ENCODE results near the gene CRHR2. TPM values are rescaled to one million over a fixed set of nuclear protein-coding genes. Genes with fewer than 3 reads are reported as not detected.
"Not testable (repeated sequence)": the region's sequence is repeated elsewhere in the genome, so short reads cannot be mapped to it uniquely, and the experiment has no call there.

CRHR2 gene
- total RNA-seq, 1 donor from 2014 or later: 0.34 TPM

- no peak for DNase-seq (ENCODE audit: low spot score)
Observed at GRCh38 chr7:30654296-30655090, 27.8 kb downstream of the CRHR2 start.

- no peak for DNase-seq (ENCODE audit: low spot score)
Observed at GRCh38 chr7:30652698-30653641, 29.3 kb downstream of the CRHR2 start.

- DNase-seq (ENCODE audit: low spot score): no peak
Observed at GRCh38 chr7:30652132-30652531, 30.1 kb downstream of the CRHR2 start.

DNA sequence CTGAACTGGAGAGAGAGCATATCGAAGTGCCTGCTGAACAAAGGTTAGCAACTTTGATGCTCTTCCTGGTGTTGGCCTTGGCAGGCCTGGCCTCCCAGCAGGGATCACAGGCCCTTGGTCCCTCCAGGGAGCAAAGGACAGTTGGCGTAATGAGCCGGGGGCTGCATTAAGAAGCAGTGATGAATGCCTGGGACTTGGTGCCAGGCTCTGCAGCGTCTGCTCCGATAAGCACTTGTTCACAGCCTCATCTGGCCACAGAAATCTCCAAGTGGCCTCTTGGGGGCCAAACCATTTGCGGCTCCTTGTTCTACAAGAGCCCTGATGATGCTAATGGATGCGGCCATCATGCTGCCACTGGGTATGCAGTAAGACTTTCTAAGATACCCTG lies 31.8 kb downstream of the CRHR2 start:
- no peak for DNase-seq (ENCODE audit: low spot score)

GRCh38 chr7:30649717-30650420 lies 32.4 kb downstream of the CRHR2 start:
- DNase-seq (ENCODE audit: low spot score): peak; percentile 29

- DNase-seq (ENCODE audit: low spot score): peak; percentile 39
Observed at GRCh38 chr7:30648744-30649540, 33.3 kb downstream of the CRHR2 start.

GRCh38 chr7:30647589-30648364 lies 34.5 kb downstream of the CRHR2 start:
- DNase-seq (ENCODE audit: low spot score): no peak

- DNase-seq (ENCODE audit: low spot score): no peak
Observed at GRCh38 chr7:30646154-30646553, 36.1 kb downstream of the CRHR2 start.

GRCh38 chr7:30645661-30646060 lies 36.6 kb downstream of the CRHR2 start:
- DNase-seq (ENCODE audit: low spot score): no peak

- DNase-seq (ENCODE audit: low spot score): no peak
Observed at GRCh38 chr7:30644286-30644955, 37.8 kb downstream of the CRHR2 start.

- DNase-seq (ENCODE audit: low spot score): no peak
Observed at GRCh38 chr7:30642789-30643188, 39.5 kb downstream of the CRHR2 start.

- not testable (repeated sequence) for DNase-seq (ENCODE audit: low spot score)
Observed at GRCh38 chr7:30642322-30642721, 39.9 kb downstream of the CRHR2 start.

- no peak for DNase-seq (ENCODE audit: low spot score)
Observed at GRCh38 chr7:30635798-30636197, 46.5 kb downstream of the CRHR2 start.

GRCh38 chr7:30634634-30635201 lies 47.5 kb downstream of the CRHR2 start:
- no peak for DNase-seq (ENCODE audit: low spot score)

GRCh38 chr7:30634193-30634626 lies 48.0 kb downstream of the CRHR2 start:
- DNase-seq (ENCODE audit: low spot score): no peak

DNA sequence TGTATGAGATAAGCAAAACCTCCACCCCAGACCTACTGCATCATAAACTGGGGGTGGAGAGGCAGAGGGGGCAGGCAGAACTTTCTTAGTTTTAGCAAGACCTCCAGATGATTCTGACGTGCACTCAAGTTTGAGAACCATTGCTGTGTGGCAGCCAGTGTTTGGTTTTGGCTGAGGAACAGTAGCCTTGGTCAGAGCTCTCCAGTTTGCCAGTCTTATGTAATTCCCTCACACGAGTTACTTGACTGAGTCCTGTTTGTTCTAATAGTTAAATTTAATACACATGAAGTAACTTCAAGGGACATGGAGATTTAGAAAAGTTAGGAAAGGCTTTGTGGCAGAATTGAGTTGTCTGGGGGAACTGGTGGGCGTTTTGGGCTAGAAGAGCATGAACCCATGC lies 49.0 kb downstream of the CRHR2 start:
- no peak for DNase-seq (ENCODE audit: low spot score)

DNA sequence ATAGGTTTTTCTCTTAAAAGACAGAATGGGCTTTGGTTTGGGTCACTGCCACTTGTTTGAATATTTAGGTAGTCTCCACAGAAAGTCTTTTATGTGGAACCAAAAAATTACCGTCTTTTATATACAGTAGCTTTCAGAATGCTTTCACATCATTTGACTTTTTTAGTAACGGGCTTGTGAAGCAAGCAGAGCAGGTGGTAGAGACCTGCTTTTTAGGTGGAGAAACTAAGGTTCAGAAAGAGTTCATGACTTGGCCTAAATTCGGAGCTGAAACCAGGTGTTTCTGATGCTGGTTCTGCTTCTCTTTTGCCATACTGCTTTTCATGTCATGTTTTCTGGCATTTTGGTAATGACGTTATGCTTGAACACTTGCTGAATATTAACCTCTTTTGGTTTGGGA lies 51.3 kb downstream of the CRHR2 start:
- no peak for DNase-seq (ENCODE audit: low spot score)

DNA sequence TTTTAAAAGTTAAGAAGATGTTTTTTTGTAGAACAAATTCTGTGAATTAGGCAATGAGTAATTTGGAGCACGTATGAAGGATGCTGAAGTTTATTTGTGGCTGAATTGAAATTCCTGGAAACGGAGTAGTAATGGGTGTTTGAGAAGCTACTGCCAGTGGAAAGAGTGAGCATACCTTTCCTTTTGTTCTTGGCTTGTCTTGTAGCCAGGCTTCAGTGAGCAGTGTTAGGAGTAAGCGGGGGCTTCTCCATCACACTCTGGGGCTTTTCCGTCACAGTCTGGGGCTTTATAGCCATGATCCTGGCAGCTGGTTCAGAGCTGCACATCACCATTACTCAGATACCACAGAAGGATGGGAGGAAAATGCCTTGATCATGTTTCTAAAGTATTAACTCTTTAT lies 55.2 kb downstream of the CRHR2 start:
- no peak for DNase-seq (ENCODE audit: low spot score)

DNA sequence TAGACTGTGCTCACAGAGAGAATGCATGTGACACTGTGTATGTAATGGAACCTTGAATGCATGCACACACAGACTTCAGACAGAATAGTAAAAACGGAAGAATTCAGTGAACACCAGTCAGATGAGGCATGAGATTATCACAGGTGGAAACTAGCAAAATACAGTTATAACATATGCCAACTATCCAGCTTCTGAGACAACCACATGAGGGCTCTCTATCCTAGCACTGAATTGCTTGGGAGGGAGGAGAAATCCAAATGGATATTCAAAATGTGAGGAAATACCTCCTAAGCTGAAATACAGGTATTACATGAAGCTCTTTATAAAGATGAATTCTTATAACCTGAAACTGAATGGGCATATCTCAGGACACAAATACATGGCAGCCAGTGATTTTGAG lies 57.0 kb downstream of the CRHR2 start:
- DNase-seq (ENCODE audit: low spot score): no peak

DNA sequence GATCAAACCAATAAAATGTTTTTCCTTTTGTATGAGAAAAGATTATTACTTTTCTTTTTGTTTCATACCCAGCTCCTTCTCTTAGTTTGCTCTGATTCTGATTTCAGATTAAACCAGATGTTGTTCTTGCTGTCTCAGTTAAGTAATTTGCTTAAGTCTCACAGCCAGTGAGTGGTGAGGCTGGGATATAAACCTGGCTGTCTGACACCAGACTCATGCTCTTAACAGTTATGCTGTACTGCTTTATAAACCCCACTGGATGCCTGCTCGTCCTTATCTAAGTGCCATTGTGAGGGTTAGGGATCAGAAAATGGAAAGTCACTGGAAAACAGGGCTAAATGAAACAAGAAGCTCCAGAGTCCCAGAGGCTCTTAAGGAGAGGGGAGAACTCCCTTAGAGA lies 63.3 kb downstream of the CRHR2 start:
- DNase-seq (ENCODE audit: low spot score): no peak

All from ureter (tissue), 1 donor.